ENCODE measurements around the gene PPP1R10. TPM values are rescaled to one million over a fixed set of nuclear protein-coding genes. Genes with fewer than 3 reads are reported as not detected.

The PPP1R10 gene
- total RNA-seq, 1 donor from 2014 or later = 30.3 TPM

DNA sequence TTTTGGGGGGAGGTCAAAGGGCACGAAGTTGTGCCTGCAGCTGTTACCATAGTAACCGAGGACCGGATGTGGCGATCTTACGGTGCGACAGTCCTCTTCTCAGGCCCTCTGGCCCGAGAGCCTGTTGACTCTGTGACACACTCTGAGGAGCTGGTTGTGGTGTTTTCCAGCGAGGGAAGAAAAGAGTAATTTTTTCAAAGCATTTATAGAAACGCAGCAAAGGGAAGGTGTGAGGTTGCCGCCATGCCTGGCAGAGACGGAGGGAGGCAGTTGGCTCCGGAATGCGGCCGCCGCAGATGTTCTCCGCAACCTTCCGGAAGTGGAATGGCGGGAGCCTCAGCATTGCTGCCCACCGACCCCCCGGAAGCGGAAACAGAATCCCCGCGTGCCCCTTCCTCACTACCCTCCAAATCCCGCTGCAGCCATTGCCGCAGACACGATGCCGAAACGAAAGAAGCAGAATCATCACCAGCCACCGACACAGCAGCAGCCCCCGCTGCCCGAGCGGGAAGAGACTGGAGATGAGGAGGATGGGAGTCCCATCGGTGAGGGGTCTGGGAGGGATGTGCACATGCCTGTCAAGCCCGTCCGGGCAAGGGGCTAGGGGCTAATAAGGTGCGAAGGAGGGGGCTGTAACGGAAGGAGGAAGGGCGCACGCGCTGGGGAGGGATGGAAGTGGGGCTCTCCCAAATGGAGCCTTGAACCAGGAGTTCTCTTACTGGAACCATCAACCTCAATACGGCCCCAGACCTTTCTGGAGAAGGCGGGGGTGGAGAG lies 59.9 kb downstream of the PPP1R10 start, which contains the start of gene PRR3:
Gene PRR3, plus strand, starts transcription at position 390 of the 777 bp plus-strand sequence. Its CDS starts 50 bp downstream, at position 440.
- peak; percentile 87 for DNase-seq (ENCODE audit: low read depth)

DNA sequence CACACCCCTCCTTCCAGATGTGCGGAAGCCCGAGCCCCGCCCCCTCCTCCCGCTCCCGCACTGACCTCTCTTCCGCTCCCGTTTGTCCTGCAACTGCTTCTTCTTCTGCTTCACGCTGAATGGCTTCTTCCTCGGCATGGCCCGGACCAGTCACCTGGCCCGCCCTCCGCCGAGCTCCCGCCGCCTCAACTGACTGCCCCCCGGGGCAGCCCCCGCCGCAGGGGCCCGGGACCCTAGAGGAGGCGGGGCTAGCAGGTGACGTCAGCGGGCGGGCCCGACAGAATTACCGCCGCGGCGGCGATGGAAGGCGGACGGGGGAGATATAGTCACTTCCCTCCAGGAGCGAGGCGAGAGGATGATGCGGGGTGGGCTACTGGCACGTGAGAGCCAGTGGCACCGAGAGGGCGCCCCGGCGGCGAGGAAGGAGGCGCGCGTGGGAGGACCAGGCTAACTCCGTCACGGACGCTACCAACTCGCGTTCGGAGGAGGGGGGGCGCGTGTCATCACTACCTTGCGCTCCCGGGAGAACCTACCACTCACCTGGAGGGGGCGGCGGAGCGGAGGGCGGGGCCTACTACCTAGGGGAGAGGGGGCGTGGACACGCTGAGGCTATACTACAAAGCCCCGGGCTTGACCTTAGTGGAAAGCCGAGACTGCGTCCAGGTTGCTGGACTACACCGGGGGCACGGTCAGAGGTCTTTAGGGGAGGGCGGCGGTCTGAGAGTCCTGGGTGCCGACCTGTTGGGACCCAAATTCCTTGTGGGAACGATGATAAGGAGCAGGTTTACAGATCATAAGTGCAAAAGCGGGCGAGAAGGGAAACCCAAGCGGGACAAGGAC lies 60.8 kb downstream of the PPP1R10 start, which contains the start of gene GNL1:
Gene GNL1, minus strand, starts transcription at position 424 of the 840 bp plus-strand sequence. Its CDS starts 286 bp downstream, at position 138.
- peak; percentile 81 for DNase-seq (ENCODE audit: low read depth)

DNA sequence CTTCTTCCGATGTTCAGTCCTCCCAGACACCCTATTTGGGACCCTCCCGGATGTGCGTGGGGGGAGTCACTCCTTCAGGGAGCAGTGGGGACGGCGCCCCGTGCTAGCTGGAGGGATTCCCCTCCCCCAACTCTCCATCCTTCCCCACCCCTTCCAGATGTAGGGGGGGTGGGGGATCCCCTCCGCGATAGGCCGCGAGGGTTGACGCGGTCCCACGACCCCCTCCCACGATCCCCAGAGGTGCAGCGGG lies 61.3 kb downstream of the PPP1R10 start:
- no peak for DNase-seq (ENCODE audit: low read depth)

DNA sequence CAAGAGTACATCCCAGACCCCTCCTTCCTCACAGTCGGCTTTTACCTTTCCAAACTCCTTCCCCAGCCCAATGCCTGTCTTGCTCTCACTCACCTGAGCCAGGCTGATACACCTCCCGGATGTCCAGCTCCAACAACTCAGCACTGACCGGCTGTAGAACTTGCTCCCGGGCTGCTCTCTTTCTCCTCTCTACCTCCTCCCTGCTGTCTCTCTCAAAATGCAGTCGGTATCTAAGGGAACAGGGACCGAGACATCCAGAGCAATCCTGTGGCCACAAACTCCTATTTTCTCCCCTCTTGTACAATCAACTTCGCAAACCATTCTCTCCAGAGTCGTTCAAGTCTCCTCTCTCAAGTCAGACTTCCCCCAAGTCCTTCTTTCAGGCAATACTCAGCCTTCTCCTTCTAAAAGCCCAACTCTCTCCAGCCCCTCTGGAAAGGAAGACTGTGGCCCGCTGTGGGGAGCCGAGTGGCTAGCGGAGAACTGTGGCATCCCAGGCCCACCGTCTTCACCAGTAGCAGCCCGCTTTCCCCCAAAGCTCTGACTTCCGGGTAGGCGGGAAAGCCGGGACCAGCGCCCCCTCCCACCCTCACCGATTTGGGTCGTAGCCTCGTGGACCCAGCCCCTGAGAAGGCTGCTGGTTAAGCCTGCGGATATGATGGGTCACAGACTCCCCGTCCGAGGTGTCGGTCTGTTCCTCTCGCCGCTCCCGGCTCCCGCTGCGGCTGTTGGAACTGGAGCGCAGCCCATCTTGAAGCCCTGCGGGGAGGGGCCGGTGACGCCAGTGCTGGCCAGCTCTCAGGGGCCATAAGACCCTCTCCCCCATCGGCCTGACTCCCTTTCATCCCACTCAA lies 61.9 kb downstream of the PPP1R10 start:
- no peak for DNase-seq (ENCODE audit: low read depth)

DNA sequence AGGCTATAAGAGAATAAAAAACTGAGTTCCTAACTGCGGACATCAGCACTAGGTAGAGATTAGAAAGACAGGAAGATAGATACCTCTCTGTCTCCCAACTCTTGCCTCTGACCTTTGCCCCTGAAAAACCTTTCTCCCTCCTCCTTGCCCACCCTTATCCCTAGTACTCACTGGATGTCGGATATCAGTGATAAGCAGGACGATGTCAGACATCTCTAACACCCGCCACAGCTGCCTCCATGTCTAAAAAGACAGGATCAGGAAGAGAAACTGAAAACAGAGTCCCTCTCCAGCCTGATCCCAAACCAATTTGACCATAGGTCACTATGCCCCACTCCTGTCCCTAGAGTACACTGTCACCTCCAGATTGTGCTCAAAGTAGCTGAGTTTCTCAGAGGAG lies 62.6 kb downstream of the PPP1R10 start:
- no peak for DNase-seq (ENCODE audit: low read depth)

Other genes starting within 250 kb of the PPP1R10 start
- gene HLA-E, start 127.7 kb downstream of the PPP1R10 start, total RNA-seq = 170 and 213 TPM in 2 replicates
- gene GNL1, start 60.8 kb downstream of the PPP1R10 start, total RNA-seq = 32.2 and 49.8 TPM in 2 replicates
- 2.3 and 3.9 TPM in 2 replicates for gene PRR3, start 59.9 kb downstream of the PPP1R10 start, total RNA-seq
- gene ABCF1, start 45.8 kb downstream of the PPP1R10 start, total RNA-seq = 40.1 and 77.8 TPM in 2 replicates
- gene MRPS18B, start 597 bp upstream of the PPP1R10 start, total RNA-seq = 31.0 and 60.4 TPM in 2 replicates
- gene ATAT1, start 9.6 kb upstream of the PPP1R10 start, total RNA-seq = 7.6 and 7.8 TPM in 2 replicates
- 6.9 and 7.3 TPM in 2 replicates for gene C6orf136, start 29.9 kb upstream of the PPP1R10 start, total RNA-seq
- gene DHX16, start 55.8 kb upstream of the PPP1R10 start, total RNA-seq = 40.2 and 41.7 TPM in 2 replicates
- 27.5 and 38.7 TPM in 2 replicates for gene PPP1R18, start 69.4 kb upstream of the PPP1R10 start, total RNA-seq
- 0.69 and 1.7 TPM in 2 replicates for gene NRM, start 73.7 kb upstream of the PPP1R10 start, total RNA-seq
- gene MDC1, start 100.0 kb upstream of the PPP1R10 start, total RNA-seq = 6.4 and 10.2 TPM in 2 replicates
- gene TUBB, start 103.1 kb upstream of the PPP1R10 start, total RNA-seq = 312 and 597 TPM in 2 replicates
- gene FLOT1, start 125.4 kb upstream of the PPP1R10 start, total RNA-seq = 19.4 and 100 TPM in 2 replicates
- 56.6 and 249 TPM in 2 replicates for gene IER3, start 127.3 kb upstream of the PPP1R10 start, total RNA-seq